Panc1 (cell line): ENCODE measurements around the gene UBAP2.

Source experiments
- POLR2AphosphoS5 ChIP-seq: IDR thresholded peaks from 2 replicates; pipeline ENCODE4 v1.6.1; 2012; ENCODE audit warnings: mild to moderate bottlenecking, low read depth, low read length, moderate library complexity
- SIN3A ChIP-seq: IDR thresholded peaks from 2 replicates; pipeline ENCODE4 v1.6.1; 2012; ENCODE audit warnings: low read depth, mild to moderate bottlenecking, low read length, moderate library complexity, borderline replicate concordance; ENCODE audit not compliant: insufficient read depth
- TCF7L2 ChIP-seq: IDR thresholded peaks from 2 replicates; pipeline ENCODE4 v1.6.1; 2011; ENCODE audit warnings: mild to moderate bottlenecking, low read depth, low read length, inconsistent platforms
- TF ChIP-seq, protein P1 (sequence below): fragments of 450-650 bp; IDR thresholded peaks from 2 replicates; pipeline ENCODE4 v1.5.1; 2017; ENCODE audit warnings: mild to moderate bottlenecking
- TF ChIP-seq, protein P2 (sequence below), 2 experiments: IDR thresholded peaks; 2 replicates each; pipeline ENCODE4 v1.6.1; 2011 to 2012; ENCODE audit warnings: low read depth in 2 of 2, control low read depth in 1 of 2, low read length in 1 of 2, mild to moderate bottlenecking in 1 of 2, moderate library complexity in 1 of 2; ENCODE audit not compliant: insufficient read depth in 1 of 2

DNA sequence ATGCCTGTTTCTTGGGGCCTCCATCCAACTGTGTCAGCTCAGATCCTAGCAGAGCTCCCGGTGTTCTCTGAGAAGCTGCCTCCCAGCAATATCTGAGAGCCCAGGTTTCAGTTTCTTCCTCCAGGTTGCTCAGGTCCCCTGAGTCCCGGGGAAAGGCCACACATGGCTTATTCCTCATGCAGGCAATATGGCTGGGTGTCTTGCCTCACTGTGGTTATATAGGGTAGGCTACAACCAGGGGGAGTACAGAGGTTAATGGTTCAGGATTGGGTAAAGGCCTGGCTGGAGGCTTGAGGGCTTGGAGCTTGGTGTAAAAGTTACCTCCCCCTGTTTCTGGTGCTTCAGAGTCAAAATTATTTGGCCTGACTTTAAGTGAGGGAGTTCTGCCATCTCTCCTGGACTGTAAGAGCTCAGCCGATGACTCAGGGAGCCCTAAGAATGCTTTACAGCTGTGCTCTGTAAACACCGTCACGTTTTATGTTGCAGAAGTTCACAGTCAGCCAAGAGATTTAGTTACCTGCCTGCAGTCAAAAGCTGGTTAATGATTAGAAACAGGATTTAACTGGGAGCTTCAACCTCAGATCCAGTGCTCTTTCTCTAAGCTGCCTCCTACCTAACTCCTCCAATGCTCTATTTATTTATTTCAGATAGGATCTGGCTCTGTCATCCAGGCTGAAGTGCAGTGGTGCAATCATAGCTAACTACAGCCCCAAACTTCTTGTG, 24.3 kb upstream of the UBAP2 start:
- TF ChIP-seq POLR2AphosphoS5, result no peak
- TF ChIP-seq, protein P1, sequence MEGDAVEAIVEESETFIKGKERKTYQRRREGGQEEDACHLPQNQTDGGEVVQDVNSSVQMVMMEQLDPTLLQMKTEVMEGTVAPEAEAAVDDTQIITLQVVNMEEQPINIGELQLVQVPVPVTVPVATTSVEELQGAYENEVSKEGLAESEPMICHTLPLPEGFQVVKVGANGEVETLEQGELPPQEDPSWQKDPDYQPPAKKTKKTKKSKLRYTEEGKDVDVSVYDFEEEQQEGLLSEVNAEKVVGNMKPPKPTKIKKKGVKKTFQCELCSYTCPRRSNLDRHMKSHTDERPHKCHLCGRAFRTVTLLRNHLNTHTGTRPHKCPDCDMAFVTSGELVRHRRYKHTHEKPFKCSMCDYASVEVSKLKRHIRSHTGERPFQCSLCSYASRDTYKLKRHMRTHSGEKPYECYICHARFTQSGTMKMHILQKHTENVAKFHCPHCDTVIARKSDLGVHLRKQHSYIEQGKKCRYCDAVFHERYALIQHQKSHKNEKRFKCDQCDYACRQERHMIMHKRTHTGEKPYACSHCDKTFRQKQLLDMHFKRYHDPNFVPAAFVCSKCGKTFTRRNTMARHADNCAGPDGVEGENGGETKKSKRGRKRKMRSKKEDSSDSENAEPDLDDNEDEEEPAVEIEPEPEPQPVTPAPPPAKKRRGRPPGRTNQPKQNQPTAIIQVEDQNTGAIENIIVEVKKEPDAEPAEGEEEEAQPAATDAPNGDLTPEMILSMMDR, result no peak
- TF ChIP-seq SIN3A, result no peak
- TF ChIP-seq, protein P2, sequence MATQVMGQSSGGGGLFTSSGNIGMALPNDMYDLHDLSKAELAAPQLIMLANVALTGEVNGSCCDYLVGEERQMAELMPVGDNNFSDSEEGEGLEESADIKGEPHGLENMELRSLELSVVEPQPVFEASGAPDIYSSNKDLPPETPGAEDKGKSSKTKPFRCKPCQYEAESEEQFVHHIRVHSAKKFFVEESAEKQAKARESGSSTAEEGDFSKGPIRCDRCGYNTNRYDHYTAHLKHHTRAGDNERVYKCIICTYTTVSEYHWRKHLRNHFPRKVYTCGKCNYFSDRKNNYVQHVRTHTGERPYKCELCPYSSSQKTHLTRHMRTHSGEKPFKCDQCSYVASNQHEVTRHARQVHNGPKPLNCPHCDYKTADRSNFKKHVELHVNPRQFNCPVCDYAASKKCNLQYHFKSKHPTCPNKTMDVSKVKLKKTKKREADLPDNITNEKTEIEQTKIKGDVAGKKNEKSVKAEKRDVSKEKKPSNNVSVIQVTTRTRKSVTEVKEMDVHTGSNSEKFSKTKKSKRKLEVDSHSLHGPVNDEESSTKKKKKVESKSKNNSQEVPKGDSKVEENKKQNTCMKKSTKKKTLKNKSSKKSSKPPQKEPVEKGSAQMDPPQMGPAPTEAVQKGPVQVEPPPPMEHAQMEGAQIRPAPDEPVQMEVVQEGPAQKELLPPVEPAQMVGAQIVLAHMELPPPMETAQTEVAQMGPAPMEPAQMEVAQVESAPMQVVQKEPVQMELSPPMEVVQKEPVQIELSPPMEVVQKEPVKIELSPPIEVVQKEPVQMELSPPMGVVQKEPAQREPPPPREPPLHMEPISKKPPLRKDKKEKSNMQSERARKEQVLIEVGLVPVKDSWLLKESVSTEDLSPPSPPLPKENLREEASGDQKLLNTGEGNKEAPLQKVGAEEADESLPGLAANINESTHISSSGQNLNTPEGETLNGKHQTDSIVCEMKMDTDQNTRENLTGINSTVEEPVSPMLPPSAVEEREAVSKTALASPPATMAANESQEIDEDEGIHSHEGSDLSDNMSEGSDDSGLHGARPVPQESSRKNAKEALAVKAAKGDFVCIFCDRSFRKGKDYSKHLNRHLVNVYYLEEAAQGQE (IDR thresholded peaks at IDR 0.05; ENCODE audit: insufficient read depth in 1 of 2, low read depth in 2 of 2, low read length in 1 of 2), result no peak
- no peak for TF ChIP-seq TCF7L2
